Endothelial cell (in vitro differentiated cells): ENCODE measurements around the gene GAB2. TPM values are rescaled to one million over a fixed set of nuclear protein-coding genes. Genes with fewer than 3 reads are reported as not detected.

ENCODE experiments used
- DNase-seq: peaks from one replicate; pipeline ENCODE4 v3.0.0; 2021; ENCODE audit warnings: low spot score
- H3K27ac Mint-ChIP-seq: one replicate; pipeline ENCODE4 v1.8.0; 2021; ENCODE audit warnings: mixed read lengths, inconsistent platforms; ENCODE audit not compliant: unreplicated experiment
- H3K27me3 Mint-ChIP-seq: one replicate; pipeline ENCODE4 v1.8.0; 2021; ENCODE audit warnings: mild to moderate bottlenecking, moderate library complexity, mixed read lengths, inconsistent platforms; ENCODE audit not compliant: unreplicated experiment
- H3K36me3 Mint-ChIP-seq: one replicate; pipeline ENCODE4 v1.8.0; 2021; ENCODE audit warnings: mild to moderate bottlenecking, low read depth, mixed read lengths, inconsistent platforms; ENCODE audit not compliant: unreplicated experiment
- H3K4me1 Mint-ChIP-seq: one replicate; pipeline ENCODE4 v1.8.0; 2021; ENCODE audit warnings: mild to moderate bottlenecking, mixed read lengths, inconsistent platforms; ENCODE audit not compliant: unreplicated experiment
- H3K4me3 Mint-ChIP-seq: one replicate; pipeline ENCODE4 v1.8.0; 2021; ENCODE audit warnings: mild to moderate bottlenecking, mixed read lengths, inconsistent platforms; ENCODE audit not compliant: unreplicated experiment
- H3K9me3 Mint-ChIP-seq: one replicate; pipeline ENCODE4 v1.8.0; 2021; ENCODE audit warnings: mixed read lengths, inconsistent platforms; ENCODE audit not compliant: unreplicated experiment
- CTCF ChIP-seq: fragments of 200-600 bp; sonication (generic); IDR thresholded peaks from one replicate; pipeline ENCODE4 v1.5.0; 2021; ENCODE audit warnings: antibody characterized with exemption; ENCODE audit not compliant: unreplicated experiment
- total RNA-seq: library from RNA; stranded (reverse); fragmentation: NEBNext Ultra II Directional; extraction: Animal tissue kit (Norgen Biotek cat#: 25700); gene quantifications from one replicate; pipeline ENCODE4 v1.2.1, GENCODE V29; 2021; ENCODE audit not compliant: unreplicated experiment

GAB2 gene
- total RNA-seq, 1 donor from 2014 or later, result 81.0 TPM

- peaks cover 63% of the 10 kb centered on the region for H3K36me3 Mint-ChIP-seq
- no peak for TF ChIP-seq CTCF
- H3K9me3 Mint-ChIP-seq, result no peaks in the 10 kb centered on the region
- DNase-seq, result no peak
- peaks cover 48% of the 10 kb centered on the region for H3K27me3 Mint-ChIP-seq
- no peak overlapping the region for H3K27ac Mint-ChIP-seq
- peaks cover 19% of the 10 kb centered on the region for H3K4me1 Mint-ChIP-seq
- H3K4me3 Mint-ChIP-seq, result no peak overlapping the region
These were observed 201.6 kb downstream of the GAB2 start for GRCh38 chr11:78216021-78216420.

GRCh38 chr11:78214331-78215194 is 203.1 kb downstream of the GAB2 start:
- H3K36me3 Mint-ChIP-seq, result peaks cover 67% of the 10 kb centered on the region
- no peak overlapping the region for H3K27ac Mint-ChIP-seq
- no peak overlapping the region for H3K4me3 Mint-ChIP-seq
- peaks cover 32% of the 10 kb centered on the region for H3K4me1 Mint-ChIP-seq
- peaks cover 54% of the 10 kb centered on the region for H3K27me3 Mint-ChIP-seq
- no peaks in the 10 kb centered on the region for H3K9me3 Mint-ChIP-seq
- DNase-seq, result no peak
- no peak for TF ChIP-seq CTCF

- H3K4me1 Mint-ChIP-seq, result peaks cover 40% of the 10 kb centered on the region
- H3K4me3 Mint-ChIP-seq, result no peak overlapping the region
- peaks cover 66% of the 10 kb centered on the region for H3K36me3 Mint-ChIP-seq
- DNase-seq, result no peak
- TF ChIP-seq CTCF, result no peak
- H3K27me3 Mint-ChIP-seq, result peaks cover 57% of the 10 kb centered on the region
- H3K27ac Mint-ChIP-seq, result no peak overlapping the region
- H3K9me3 Mint-ChIP-seq, result no peaks in the 10 kb centered on the region
These were observed 203.9 kb downstream of the GAB2 start for GRCh38 chr11:78213526-78214330.

- Mint-ChIP-seq H3K9me3 (no peaks in the 10 kb centered on the region), H3K27ac (peak overlapping the region; percentile 32), H3K4me3 (peak overlapping the region; percentile 56), H3K4me1 (peaks cover 41% of the 10 kb centered on the region), H3K36me3 (peaks cover 64% of the 10 kb centered on the region), H3K27me3 (peaks cover 57% of the 10 kb centered on the region)
- DNase-seq, result no peak
- no peak for TF ChIP-seq CTCF
These were observed 204.8 kb downstream of the GAB2 start for GRCh38 chr11:78212586-78213371.
